GM23338 (cell line): ENCODE measurements around the gene JAK3. TPM values are rescaled to one million over a fixed set of nuclear protein-coding genes. Genes with fewer than 3 reads are reported as not detected.

Experiments used
- ATAC-seq: fragments of 200-7000 bp; cut with Tn5 transposase; 3 replicates; pipeline ENCODE4 v1.9.1; 2020
- DNase-seq: peaks from one replicate; pipeline ENCODE4 v3.0.0-alpha.2; 2015; ENCODE audit warnings: low spot score
- H2AFZ ChIP-seq: fragments of 200-600 bp; sonication (generic); 2 replicates; pipeline ENCODE4 v1.8.0; 2016; ENCODE audit warnings: antibody characterized with exemption, mild to moderate bottlenecking, moderate library complexity
- H3F3A ChIP-seq: fragments of 200-600 bp; sonication (generic); replicated peaks from 2 replicates; pipeline ENCODE4 v1.8.0; 2017; ENCODE audit warnings: antibody characterized with exemption, mixed run types, low read depth
- H3K27ac ChIP-seq: fragments of 200-600 bp; sonication (generic); 2 replicates; pipeline ENCODE4 v1.6.1; 2016; ENCODE audit warnings: low read depth
- H3K27me3 ChIP-seq: fragments of 200-600 bp; sonication (generic); 2 replicates; pipeline ENCODE4 v1.8.0; 2016; ENCODE audit warnings: mild to moderate bottlenecking, mixed run types, moderate library complexity; ENCODE audit not compliant: insufficient read depth
- H3K36me3 ChIP-seq: fragments of 200-600 bp; sonication (generic); 2 replicates; pipeline ENCODE4 v1.8.0; 2016; ENCODE audit warnings: mild to moderate bottlenecking; ENCODE audit not compliant: insufficient read depth
- H3K4me1 ChIP-seq: fragments of 200-600 bp; sonication (generic); 2 replicates; pipeline ENCODE4 v1.8.0; 2016; ENCODE audit warnings: mild to moderate bottlenecking, moderate library complexity; ENCODE audit not compliant: insufficient read depth
- H3K4me2 ChIP-seq: fragments of 200-600 bp; sonication (generic); 2 replicates; pipeline ENCODE4 v1.7.1; 2017; ENCODE audit warnings: mixed run types
- H3K4me3 ChIP-seq: fragments of 200-600 bp; sonication (generic); 2 replicates; pipeline ENCODE4 v1.6.1; 2016; ENCODE audit warnings: mixed run types
- H3K79me2 ChIP-seq: fragments of 200-600 bp; sonication (generic); replicated peaks from 2 replicates; pipeline ENCODE4 v1.8.0; 2017; ENCODE audit warnings: mild to moderate bottlenecking; ENCODE audit not compliant: insufficient read depth
- H3K9me2 ChIP-seq: fragments of 200-600 bp; sonication (generic); 2 replicates; pipeline ENCODE4 v1.8.0; 2017; ENCODE audit not compliant: insufficient read depth
- H4K20me1 ChIP-seq: fragments of 200-600 bp; sonication (generic); replicated peaks from 2 replicates; pipeline ENCODE4 v1.8.0; 2017; ENCODE audit warnings: mild to moderate bottlenecking; ENCODE audit not compliant: insufficient read depth
- H3K27ac Mint-ChIP-seq: 2 replicates; pipeline ENCODE4 v1.8.0; 2020; ENCODE audit warnings: inconsistent platforms, mild to moderate bottlenecking, moderate library complexity, mixed read lengths
- H3K27me3 Mint-ChIP-seq: 3 replicates; pipeline ENCODE4 v1.8.0; 2022; ENCODE audit warnings: low read depth, mild to moderate bottlenecking, moderate library complexity, mixed read lengths, inconsistent platforms; ENCODE audit not compliant: insufficient read depth, poor library complexity
- H3K36me3 Mint-ChIP-seq: 3 replicates; pipeline ENCODE4 v1.8.0; 2021; ENCODE audit warnings: low read depth, mild to moderate bottlenecking, inconsistent platforms, moderate library complexity, mixed read lengths
- H3K4me1 Mint-ChIP-seq: 3 replicates; pipeline ENCODE4 v1.8.0; 2020; ENCODE audit warnings: mild to moderate bottlenecking, inconsistent platforms, mixed read lengths
- H3K4me3 Mint-ChIP-seq: 3 replicates; pipeline ENCODE4 v1.8.0; 2021; ENCODE audit warnings: moderate library complexity, mild to moderate bottlenecking, inconsistent platforms, mixed read lengths
- H3K9me3 Mint-ChIP-seq: 3 replicates; pipeline ENCODE4 v1.8.0; 2020; ENCODE audit warnings: moderate library complexity, mild to moderate bottlenecking, inconsistent platforms, mixed read lengths
- CREB1 ChIP-seq: fragments of 250-450 bp; sonication (Bioruptor Pico); IDR thresholded peaks from 2 replicates; pipeline ENCODE4 v1.5.0; 2020; ENCODE audit warnings: low read depth, mild to moderate bottlenecking, moderate library complexity
- EZH2 ChIP-seq: fragments of 200-600 bp; sonication (generic); IDR thresholded peaks from one replicate; pipeline ENCODE4 v1.8.0; 2017; ENCODE audit warnings: antibody characterized with exemption, mild to moderate bottlenecking, low read depth; ENCODE audit not compliant: unreplicated experiment
- EZH2phosphoT487 ChIP-seq: fragments of 200-600 bp; sonication (generic); IDR thresholded peaks from one replicate; pipeline ENCODE4 v1.8.1; 2018; ENCODE audit warnings: antibody characterized with exemption; ENCODE audit not compliant: unreplicated experiment
- JUNB ChIP-seq: IDR thresholded peaks from one replicate; pipeline ENCODE4 v1.6.1; 2016; ENCODE audit warnings: antibody characterized with exemption; ENCODE audit not compliant: unreplicated experiment
- NANOG ChIP-seq: IDR thresholded peaks from 2 replicates; pipeline ENCODE4 v1.6.1; 2016; ENCODE audit warnings: antibody characterized with exemption, borderline replicate concordance
- POLR2AphosphoS5 ChIP-seq: IDR thresholded peaks from 2 replicates; pipeline ENCODE4 v1.6.1; 2016; ENCODE audit warnings: antibody characterized with exemption, low read depth
- STAT1 ChIP-seq: IDR thresholded peaks from one replicate; pipeline ENCODE4 v1.6.1; 2016; ENCODE audit warnings: antibody characterized with exemption; ENCODE audit not compliant: unreplicated experiment
- ZNF114 ChIP-seq: fragments of 250-450 bp; sonication (Bioruptor Pico); IDR thresholded peaks from 2 replicates; pipeline ENCODE4 v1.5.0; 2020; ENCODE audit warnings: mild to moderate bottlenecking, moderate library complexity
- ZNF331 ChIP-seq: fragments of 250-450 bp; sonication (Bioruptor Pico); IDR thresholded peaks from 2 replicates; pipeline ENCODE4 v1.5.0; 2020; ENCODE audit warnings: low read depth, mild to moderate bottlenecking, moderate library complexity
- polyA plus RNA-seq: library from polyadenylated mRNA; unstranded; fragments of >200 nt; fragmentation: Nextera tagmentation; extraction: Ambion mirVana; gene quantifications from 2 replicates; pipeline ENCODE4 v1.2.1, GENCODE V29; 2016
- total RNA-seq: library from RNA; depleted of rRNA; stranded (reverse); fragments of >200 nt; shearing (Covaris generic); gene quantifications from 2 replicates; pipeline ENCODE4 v1.2.3, GENCODE V29; 2014
- TF ChIP-seq, protein P1 (sequence below): fragments of 250-450 bp; sonication (Bioruptor Pico); IDR thresholded peaks from 2 replicates; pipeline ENCODE4 v1.5.0; 2020; ENCODE audit warnings: mild to moderate bottlenecking, moderate library complexity
- TF ChIP-seq, protein P2 (sequence below): IDR thresholded peaks from 2 replicates; pipeline ENCODE4 v1.6.1; 2016; ENCODE audit warnings: antibody characterized with exemption
- TF ChIP-seq, protein P3 (sequence below), 2 experiments: fragments of 200-600 bp in 1 of 2; sonication (generic) in 1 of 2; conservative IDR thresholded peaks; 2 replicates each; pipeline versions ENCODE4 v1.5.1 to v1.6.1; 2016 to 2017; ENCODE audit warnings: antibody characterized with exemption in 2 of 2, low read depth in 2 of 2, mild to moderate bottlenecking in 2 of 2, moderate library complexity in 1 of 2
- TF ChIP-seq, protein P4 (sequence below): IDR thresholded peaks from one replicate; pipeline ENCODE4 v1.6.1; 2018; ENCODE audit warnings: antibody characterized with exemption; ENCODE audit not compliant: unreplicated experiment

The JAK3 gene
- total and polyA plus RNA-seq, 2 experiments from 2014 or later: 2.9 to 5.4 TPM

DNA sequence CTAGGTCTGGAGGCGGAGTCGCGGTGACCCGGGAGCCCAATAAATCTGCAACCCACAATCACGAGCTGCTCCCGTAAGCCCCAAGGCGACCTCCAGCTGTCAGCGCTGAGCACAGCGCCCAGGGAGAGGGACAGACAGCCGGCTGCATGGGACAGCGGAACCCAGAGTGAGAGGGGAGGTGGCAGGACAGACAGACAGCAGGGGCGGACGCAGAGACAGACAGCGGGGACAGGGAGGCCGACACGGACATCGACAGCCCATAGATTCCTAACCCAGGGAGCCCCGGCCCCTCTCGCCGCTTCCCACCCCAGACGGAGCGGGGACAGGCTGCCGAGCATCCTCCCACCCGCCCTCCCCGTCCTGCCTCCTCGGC, 24.1 kb upstream of the JAK3 start, which contains the start of gene SLC5A5:
Gene SLC5A5 (plus strand): TSS at position 68 of the 373 bp plus-strand sequence. CDS start 375 bp downstream, outside the sequence.
- Histone ChIP-seq H3K27ac (no peak within 1 kb of the TSS), H3K27me3 (peaks cover 41% of the 10 kb centered on the region), H3F3A (peaks cover 11% of the 10 kb centered on the region; the same call in 1 of the 2 replicates), H2AFZ (0 out of 2 replicates have a peak within 1 kb of the TSS, but pooled peaks have one; percentile 63), H4K20me1 (no peaks in the 10 kb centered on the region), H3K4me3 (0 out of 2 replicates have a peak within 1 kb of the TSS, but pooled peaks have one; percentile 30), H3K9me2 (no peaks in the 10 kb centered on the region), H3K79me2 (no peaks in the 10 kb centered on the region), H3K4me1 (peaks cover 12% of the 10 kb centered on the region; the same call in 1 of the 2 replicates), H3K4me2 (peak within 1 kb of the TSS; percentile 62), H3K36me3 (no peaks in the 10 kb centered on the region)
- Mint-ChIP-seq H3K9me3 (no peaks in the 10 kb centered on the region), H3K36me3 (no peaks in the 10 kb centered on the region), H3K27me3 (peaks cover 35% of the 10 kb centered on the region), H3K4me1 (peaks cover 12% of the 10 kb centered on the region), H3K27ac (no peak within 1 kb of the TSS), H3K4me3 (no peak within 1 kb of the TSS)
- peak; percentile 42 for DNase-seq
- ATAC-seq: no peak; the same call in 2 of the 3 replicates
- no peak for TF ChIP-seq CREB1
- no peak for TF ChIP-seq JUNB
- no peak for TF ChIP-seq STAT1
- TF ChIP-seq, protein P1, sequence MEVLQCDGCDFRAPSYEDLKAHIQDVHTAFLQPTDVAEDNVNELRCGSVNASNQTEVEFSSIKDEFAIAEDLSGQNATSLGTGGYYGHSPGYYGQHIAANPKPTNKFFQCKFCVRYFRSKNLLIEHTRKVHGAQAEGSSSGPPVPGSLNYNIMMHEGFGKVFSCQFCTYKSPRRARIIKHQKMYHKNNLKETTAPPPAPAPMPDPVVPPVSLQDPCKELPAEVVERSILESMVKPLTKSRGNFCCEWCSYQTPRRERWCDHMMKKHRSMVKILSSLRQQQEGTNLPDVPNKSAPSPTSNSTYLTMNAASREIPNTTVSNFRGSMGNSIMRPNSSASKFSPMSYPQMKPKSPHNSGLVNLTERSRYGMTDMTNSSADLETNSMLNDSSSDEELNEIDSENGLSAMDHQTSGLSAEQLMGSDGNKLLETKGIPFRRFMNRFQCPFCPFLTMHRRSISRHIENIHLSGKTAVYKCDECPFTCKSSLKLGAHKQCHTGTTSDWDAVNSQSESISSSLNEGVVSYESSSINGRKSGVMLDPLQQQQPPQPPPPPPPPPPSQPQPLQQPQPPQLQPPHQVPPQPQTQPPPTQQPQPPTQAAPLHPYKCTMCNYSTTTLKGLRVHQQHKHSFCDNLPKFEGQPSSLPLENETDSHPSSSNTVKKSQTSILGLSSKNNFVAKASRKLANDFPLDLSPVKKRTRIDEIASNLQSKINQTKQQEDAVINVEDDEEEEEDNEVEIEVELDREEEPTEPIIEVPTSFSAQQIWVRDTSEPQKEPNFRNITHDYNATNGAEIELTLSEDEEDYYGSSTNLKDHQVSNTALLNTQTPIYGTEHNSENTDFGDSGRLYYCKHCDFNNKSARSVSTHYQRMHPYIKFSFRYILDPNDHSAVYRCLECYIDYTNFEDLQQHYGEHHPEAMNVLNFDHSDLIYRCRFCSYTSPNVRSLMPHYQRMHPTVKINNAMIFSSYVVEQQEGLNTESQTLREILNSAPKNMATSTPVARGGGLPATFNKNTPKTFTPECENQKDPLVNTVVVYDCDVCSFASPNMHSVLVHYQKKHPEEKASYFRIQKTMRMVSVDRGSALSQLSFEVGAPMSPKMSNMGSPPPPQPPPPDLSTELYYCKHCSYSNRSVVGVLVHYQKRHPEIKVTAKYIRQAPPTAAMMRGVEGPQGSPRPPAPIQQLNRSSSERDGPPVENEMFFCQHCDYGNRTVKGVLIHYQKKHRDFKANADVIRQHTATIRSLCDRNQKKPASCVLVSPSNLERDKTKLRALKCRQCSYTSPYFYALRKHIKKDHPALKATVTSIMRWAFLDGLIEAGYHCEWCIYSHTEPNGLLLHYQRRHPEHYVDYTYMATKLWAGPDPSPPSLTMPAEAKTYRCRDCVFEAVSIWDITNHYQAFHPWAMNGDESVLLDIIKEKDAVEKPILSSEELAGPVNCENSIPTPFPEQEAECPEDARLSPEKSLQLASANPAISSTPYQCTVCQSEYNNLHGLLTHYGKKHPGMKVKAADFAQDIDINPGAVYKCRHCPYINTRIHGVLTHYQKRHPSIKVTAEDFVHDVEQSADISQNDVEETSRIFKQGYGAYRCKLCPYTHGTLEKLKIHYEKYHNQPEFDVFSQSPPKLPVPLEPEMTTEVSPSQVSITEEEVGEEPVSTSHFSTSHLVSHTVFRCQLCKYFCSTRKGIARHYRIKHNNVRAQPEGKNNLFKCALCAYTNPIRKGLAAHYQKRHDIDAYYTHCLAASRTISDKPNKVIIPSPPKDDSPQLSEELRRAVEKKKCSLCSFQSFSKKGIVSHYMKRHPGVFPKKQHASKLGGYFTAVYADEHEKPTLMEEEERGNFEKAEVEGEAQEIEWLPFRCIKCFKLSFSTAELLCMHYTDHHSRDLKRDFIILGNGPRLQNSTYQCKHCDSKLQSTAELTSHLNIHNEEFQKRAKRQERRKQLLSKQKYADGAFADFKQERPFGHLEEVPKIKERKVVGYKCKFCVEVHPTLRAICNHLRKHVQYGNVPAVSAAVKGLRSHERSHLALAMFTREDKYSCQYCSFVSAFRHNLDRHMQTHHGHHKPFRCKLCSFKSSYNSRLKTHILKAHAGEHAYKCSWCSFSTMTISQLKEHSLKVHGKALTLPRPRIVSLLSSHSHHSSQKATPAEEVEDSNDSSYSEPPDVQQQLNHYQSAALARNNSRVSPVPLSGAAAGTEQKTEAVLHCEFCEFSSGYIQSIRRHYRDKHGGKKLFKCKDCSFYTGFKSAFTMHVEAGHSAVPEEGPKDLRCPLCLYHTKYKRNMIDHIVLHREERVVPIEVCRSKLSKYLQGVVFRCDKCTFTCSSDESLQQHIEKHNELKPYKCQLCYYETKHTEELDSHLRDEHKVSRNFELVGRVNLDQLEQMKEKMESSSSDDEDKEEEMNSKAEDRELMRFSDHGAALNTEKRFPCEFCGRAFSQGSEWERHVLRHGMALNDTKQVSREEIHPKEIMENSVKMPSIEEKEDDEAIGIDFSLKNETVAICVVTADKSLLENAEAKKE: no peak
- TF ChIP-seq, protein P2, sequence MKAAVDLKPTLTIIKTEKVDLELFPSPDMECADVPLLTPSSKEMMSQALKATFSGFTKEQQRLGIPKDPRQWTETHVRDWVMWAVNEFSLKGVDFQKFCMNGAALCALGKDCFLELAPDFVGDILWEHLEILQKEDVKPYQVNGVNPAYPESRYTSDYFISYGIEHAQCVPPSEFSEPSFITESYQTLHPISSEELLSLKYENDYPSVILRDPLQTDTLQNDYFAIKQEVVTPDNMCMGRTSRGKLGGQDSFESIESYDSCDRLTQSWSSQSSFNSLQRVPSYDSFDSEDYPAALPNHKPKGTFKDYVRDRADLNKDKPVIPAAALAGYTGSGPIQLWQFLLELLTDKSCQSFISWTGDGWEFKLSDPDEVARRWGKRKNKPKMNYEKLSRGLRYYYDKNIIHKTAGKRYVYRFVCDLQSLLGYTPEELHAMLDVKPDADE: no peak
- TF ChIP-seq, protein P3, sequence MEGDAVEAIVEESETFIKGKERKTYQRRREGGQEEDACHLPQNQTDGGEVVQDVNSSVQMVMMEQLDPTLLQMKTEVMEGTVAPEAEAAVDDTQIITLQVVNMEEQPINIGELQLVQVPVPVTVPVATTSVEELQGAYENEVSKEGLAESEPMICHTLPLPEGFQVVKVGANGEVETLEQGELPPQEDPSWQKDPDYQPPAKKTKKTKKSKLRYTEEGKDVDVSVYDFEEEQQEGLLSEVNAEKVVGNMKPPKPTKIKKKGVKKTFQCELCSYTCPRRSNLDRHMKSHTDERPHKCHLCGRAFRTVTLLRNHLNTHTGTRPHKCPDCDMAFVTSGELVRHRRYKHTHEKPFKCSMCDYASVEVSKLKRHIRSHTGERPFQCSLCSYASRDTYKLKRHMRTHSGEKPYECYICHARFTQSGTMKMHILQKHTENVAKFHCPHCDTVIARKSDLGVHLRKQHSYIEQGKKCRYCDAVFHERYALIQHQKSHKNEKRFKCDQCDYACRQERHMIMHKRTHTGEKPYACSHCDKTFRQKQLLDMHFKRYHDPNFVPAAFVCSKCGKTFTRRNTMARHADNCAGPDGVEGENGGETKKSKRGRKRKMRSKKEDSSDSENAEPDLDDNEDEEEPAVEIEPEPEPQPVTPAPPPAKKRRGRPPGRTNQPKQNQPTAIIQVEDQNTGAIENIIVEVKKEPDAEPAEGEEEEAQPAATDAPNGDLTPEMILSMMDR (conservative IDR thresholded peaks at IDR 0.05; ENCODE audit: low read depth in 2 of 2): no peak; a peak in 1 of 4 replicates
- no peak for TF ChIP-seq POLR2AphosphoS5
- no peak for TF ChIP-seq ZNF331
- no peak for TF ChIP-seq EZH2phosphoT487
- TF ChIP-seq, protein P4, sequence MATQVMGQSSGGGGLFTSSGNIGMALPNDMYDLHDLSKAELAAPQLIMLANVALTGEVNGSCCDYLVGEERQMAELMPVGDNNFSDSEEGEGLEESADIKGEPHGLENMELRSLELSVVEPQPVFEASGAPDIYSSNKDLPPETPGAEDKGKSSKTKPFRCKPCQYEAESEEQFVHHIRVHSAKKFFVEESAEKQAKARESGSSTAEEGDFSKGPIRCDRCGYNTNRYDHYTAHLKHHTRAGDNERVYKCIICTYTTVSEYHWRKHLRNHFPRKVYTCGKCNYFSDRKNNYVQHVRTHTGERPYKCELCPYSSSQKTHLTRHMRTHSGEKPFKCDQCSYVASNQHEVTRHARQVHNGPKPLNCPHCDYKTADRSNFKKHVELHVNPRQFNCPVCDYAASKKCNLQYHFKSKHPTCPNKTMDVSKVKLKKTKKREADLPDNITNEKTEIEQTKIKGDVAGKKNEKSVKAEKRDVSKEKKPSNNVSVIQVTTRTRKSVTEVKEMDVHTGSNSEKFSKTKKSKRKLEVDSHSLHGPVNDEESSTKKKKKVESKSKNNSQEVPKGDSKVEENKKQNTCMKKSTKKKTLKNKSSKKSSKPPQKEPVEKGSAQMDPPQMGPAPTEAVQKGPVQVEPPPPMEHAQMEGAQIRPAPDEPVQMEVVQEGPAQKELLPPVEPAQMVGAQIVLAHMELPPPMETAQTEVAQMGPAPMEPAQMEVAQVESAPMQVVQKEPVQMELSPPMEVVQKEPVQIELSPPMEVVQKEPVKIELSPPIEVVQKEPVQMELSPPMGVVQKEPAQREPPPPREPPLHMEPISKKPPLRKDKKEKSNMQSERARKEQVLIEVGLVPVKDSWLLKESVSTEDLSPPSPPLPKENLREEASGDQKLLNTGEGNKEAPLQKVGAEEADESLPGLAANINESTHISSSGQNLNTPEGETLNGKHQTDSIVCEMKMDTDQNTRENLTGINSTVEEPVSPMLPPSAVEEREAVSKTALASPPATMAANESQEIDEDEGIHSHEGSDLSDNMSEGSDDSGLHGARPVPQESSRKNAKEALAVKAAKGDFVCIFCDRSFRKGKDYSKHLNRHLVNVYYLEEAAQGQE: no peak
- no peak for TF ChIP-seq ZNF114 (CRISPR knock-in tag)
- TF ChIP-seq EZH2: no peak
- TF ChIP-seq NANOG: no peak
